Liver (tissue), 9 donors: ENCODE measurements around the gene RRP1. TPM values are rescaled to one million over a fixed set of nuclear protein-coding genes. Genes with fewer than 3 reads are reported as not detected.

Experiments
- DNase-seq: peaks from one replicate; pipeline ENCODE4 v3.0.0-alpha.2; 2017; ENCODE audit warnings: low spot score
- H3K27ac ChIP-seq, 2 donors: one replicate each; pipeline ENCODE4 v1.7.0; 2013; ENCODE audit warnings: inconsistent platforms in 2 of 2, low read length in 2 of 2, control low read depth in 1 of 2, low read depth in 1 of 2, mild to moderate bottlenecking in 1 of 2
- H3K27me3 ChIP-seq, 4 donors: one replicate each; pipeline versions ENCODE4 v1.6.1 to v1.7.0; 2013; ENCODE audit warnings: low read length in 3 of 4, inconsistent platforms in 1 of 4, mild to moderate bottlenecking in 1 of 4, moderate library complexity in 1 of 4; ENCODE audit not compliant: control insufficient read depth in 4 of 4, insufficient read depth in 4 of 4
- H3K36me3 ChIP-seq, 4 donors: one replicate each; pipeline versions ENCODE4 v1.6.1 to v1.7.0; 2013; ENCODE audit warnings: low read length in 3 of 4, mild to moderate bottlenecking in 3 of 4, low read depth in 1 of 4, moderate library complexity in 1 of 4; ENCODE audit not compliant: control insufficient read depth in 4 of 4, insufficient read depth in 3 of 4
- H3K4me1 ChIP-seq, 4 donors: one replicate each; pipeline versions ENCODE4 v1.6.1 to v1.7.0; 2013; ENCODE audit warnings: low read length in 3 of 4, mild to moderate bottlenecking in 3 of 4, moderate library complexity in 1 of 4; ENCODE audit not compliant: control insufficient read depth in 4 of 4, insufficient read depth in 4 of 4
- H3K4me3 ChIP-seq, 3 donors: one replicate each; pipeline versions ENCODE4 v1.6.1 to v1.7.0; 2013; ENCODE audit warnings: low read length in 3 of 3, control low read depth in 1 of 3, low read depth in 1 of 3, mild to moderate bottlenecking in 1 of 3
- H3K9ac ChIP-seq, 2 donors: one replicate each; pipeline ENCODE4 v1.7.0; 2013; ENCODE audit warnings: low read length in 2 of 2, mild to moderate bottlenecking in 2 of 2, moderate library complexity in 2 of 2, control low read depth in 1 of 2, low read depth in 1 of 2
- H3K9me3 ChIP-seq, 4 donors: one replicate each; pipeline versions ENCODE4 v1.6.1 to v1.7.0; 2013; ENCODE audit warnings: low read length in 3 of 4; ENCODE audit not compliant: control insufficient read depth in 4 of 4
- EGR1 ChIP-seq, 2 donors: IDR thresholded peaks; 2 replicates each; pipeline ENCODE4 v1.6.1; 2016 to 2018; ENCODE audit warnings: antibody characterized with exemption in 2 of 2, low read depth in 2 of 2
- FOXA1 ChIP-seq: IDR thresholded peaks from 2 replicates; pipeline ENCODE4 v1.6.1; 2016; ENCODE audit warnings: antibody characterized with exemption
- FOXA2 ChIP-seq: IDR thresholded peaks from 2 replicates; pipeline ENCODE4 v1.6.1; 2016; ENCODE audit warnings: antibody characterized with exemption
- JUND ChIP-seq, 2 donors: IDR thresholded peaks; 2 replicates each; pipeline ENCODE4 v1.6.1; 2016; ENCODE audit warnings: antibody characterized with exemption in 2 of 2
- NR2F2 ChIP-seq: IDR thresholded peaks from 2 replicates; pipeline ENCODE4 v1.6.1; 2016; ENCODE audit warnings: antibody characterized with exemption
- RAD21 ChIP-seq, 2 donors: IDR thresholded peaks; 2 replicates each; pipeline ENCODE4 v1.6.1; 2016; ENCODE audit warnings: antibody characterized with exemption in 2 of 2, mild to moderate bottlenecking in 2 of 2
- TAF1 ChIP-seq: conservative IDR thresholded peaks from 2 replicates; pipeline ENCODE4 v1.6.1; 2016; ENCODE audit warnings: antibody characterized with exemption, mild to moderate bottlenecking
- YY1 ChIP-seq: IDR thresholded peaks from 2 replicates; pipeline ENCODE4 v1.6.1; 2016; ENCODE audit warnings: antibody characterized with exemption, mild to moderate bottlenecking
- WGBS: extraction: QIAGEN DNeasy Blood & Tissue Kit; methylation state at CpG from one replicate; pipeline ENCODE4 v1.1.7; 2013; 5-methylcytosine and 5-hydroxymethylcytosine counted together
- polyA plus RNA-seq, 2 donors: library from polyadenylated mRNA; stranded (reverse) in 1 of 2; unstranded in 1 of 2; fragments of 200-250 nt in 1 of 2; fragments of >200 nt in 1 of 2; fragmentation: Nextera tagmentation in 1 of 2; extraction: Ambion mirVana in 1 of 2; gene quantifications; one replicate each; pipeline versions ENCODE4 v1.2.1 to v1.2.3, GENCODE V29; 2013 to 2015
- total RNA-seq, 2 donors: library from RNA; depleted of rRNA; stranded (reverse); fragments of >200 nt; gene quantifications; one replicate each; pipeline ENCODE4 v1.2.3, GENCODE V29; 2014
- TF ChIP-seq, protein P1 (sequence below): fragments of 150-350 bp; IDR thresholded peaks from 2 replicates; pipeline ENCODE4 v1.5.1; 2017; ENCODE audit warnings: improper control_type of control experiment, low read depth, low read length; ENCODE audit not compliant: missing input control
- TF ChIP-seq, protein P2 (sequence below): IDR thresholded peaks from 2 replicates; pipeline ENCODE4 v1.6.1; 2016; ENCODE audit warnings: antibody characterized with exemption
- TF ChIP-seq, protein P3 (sequence below): IDR thresholded peaks from 2 replicates; pipeline ENCODE4 v1.6.1; 2016; ENCODE audit warnings: antibody characterized with exemption, mild to moderate bottlenecking
- TF ChIP-seq, protein P4 (sequence below): IDR thresholded peaks from 2 replicates; pipeline ENCODE4 v1.6.1; 2016; ENCODE audit warnings: antibody characterized with exemption
- donor health status: healthy.
- donor health status: healthy.
- donor health status: healthy.
- donor health status: healthy.
- donor health status: healthy.

RRP1 gene
- total and polyA plus RNA-seq, 4 donors: 5.4 to 15.0 (median 7.7) TPM

DNA sequence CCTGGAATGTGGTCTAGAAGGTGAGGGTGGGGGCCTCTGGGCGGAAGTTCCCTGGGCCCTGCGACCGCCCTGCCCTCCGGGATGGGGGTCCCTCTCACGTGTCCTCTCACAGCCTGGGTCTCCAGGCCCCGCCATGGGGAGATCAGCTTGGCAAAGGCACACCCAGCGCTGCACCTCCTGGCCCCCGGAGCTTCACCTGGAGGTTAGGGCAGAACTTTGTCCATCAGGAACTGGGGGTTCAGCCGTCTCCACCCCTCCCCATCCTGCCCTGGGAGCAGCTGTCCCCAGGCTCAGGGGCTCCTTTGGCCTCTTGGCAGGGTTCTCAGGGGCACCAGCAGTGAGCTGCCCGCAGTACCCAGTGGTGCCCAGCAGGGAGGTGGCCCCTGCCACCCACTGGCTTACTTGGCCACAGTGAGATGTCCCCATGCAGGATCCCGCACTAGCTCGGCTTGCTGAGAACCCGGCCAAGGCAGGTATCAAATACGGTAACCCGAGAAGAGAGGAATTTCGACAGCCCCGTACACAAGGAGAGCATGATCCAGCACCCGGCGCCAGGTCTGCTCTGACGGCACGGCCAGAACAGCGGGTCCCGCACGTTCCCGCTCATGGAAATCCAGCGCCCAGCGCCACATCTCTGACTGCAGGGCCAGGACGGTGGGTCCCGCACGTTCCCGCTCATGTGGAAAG lies 36.7 kb downstream of the RRP1 start:
- DNase-seq: no peak
- 48% methylated on average over 31 of the region's 31 CpGs for WGBS
- Histone ChIP-seq H3K36me3 (no peaks in the 10 kb centered on the region), H3K27me3 (no peaks in the 10 kb centered on the region), H3K9ac (no peak overlapping the region), H3K9me3 (no peaks in the 10 kb centered on the region), H3K27ac (no peak overlapping the region), H3K4me1 (peaks cover 0 to 4% (median 0%) of the 10 kb centered on the region in 4 donors), H3K4me3 (no peak overlapping the region)
- peak in 1 of 2 donors; percentile 46 for TF ChIP-seq RAD21 (IDR thresholded peaks at IDR 0.05)
- TF ChIP-seq, protein P1, sequence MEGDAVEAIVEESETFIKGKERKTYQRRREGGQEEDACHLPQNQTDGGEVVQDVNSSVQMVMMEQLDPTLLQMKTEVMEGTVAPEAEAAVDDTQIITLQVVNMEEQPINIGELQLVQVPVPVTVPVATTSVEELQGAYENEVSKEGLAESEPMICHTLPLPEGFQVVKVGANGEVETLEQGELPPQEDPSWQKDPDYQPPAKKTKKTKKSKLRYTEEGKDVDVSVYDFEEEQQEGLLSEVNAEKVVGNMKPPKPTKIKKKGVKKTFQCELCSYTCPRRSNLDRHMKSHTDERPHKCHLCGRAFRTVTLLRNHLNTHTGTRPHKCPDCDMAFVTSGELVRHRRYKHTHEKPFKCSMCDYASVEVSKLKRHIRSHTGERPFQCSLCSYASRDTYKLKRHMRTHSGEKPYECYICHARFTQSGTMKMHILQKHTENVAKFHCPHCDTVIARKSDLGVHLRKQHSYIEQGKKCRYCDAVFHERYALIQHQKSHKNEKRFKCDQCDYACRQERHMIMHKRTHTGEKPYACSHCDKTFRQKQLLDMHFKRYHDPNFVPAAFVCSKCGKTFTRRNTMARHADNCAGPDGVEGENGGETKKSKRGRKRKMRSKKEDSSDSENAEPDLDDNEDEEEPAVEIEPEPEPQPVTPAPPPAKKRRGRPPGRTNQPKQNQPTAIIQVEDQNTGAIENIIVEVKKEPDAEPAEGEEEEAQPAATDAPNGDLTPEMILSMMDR: peak; percentile 23
- TF ChIP-seq, protein P2, sequence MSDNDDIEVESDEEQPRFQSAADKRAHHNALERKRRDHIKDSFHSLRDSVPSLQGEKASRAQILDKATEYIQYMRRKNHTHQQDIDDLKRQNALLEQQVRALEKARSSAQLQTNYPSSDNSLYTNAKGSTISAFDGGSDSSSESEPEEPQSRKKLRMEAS: no peak
- TF ChIP-seq EGR1 (IDR thresholded peaks at IDR 0.05; ENCODE audit: low read depth in 2 of 2): no peak
- no peak for TF ChIP-seq FOXA2
- TF ChIP-seq, protein P3, sequence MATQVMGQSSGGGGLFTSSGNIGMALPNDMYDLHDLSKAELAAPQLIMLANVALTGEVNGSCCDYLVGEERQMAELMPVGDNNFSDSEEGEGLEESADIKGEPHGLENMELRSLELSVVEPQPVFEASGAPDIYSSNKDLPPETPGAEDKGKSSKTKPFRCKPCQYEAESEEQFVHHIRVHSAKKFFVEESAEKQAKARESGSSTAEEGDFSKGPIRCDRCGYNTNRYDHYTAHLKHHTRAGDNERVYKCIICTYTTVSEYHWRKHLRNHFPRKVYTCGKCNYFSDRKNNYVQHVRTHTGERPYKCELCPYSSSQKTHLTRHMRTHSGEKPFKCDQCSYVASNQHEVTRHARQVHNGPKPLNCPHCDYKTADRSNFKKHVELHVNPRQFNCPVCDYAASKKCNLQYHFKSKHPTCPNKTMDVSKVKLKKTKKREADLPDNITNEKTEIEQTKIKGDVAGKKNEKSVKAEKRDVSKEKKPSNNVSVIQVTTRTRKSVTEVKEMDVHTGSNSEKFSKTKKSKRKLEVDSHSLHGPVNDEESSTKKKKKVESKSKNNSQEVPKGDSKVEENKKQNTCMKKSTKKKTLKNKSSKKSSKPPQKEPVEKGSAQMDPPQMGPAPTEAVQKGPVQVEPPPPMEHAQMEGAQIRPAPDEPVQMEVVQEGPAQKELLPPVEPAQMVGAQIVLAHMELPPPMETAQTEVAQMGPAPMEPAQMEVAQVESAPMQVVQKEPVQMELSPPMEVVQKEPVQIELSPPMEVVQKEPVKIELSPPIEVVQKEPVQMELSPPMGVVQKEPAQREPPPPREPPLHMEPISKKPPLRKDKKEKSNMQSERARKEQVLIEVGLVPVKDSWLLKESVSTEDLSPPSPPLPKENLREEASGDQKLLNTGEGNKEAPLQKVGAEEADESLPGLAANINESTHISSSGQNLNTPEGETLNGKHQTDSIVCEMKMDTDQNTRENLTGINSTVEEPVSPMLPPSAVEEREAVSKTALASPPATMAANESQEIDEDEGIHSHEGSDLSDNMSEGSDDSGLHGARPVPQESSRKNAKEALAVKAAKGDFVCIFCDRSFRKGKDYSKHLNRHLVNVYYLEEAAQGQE: no peak
- no peak for TF ChIP-seq YY1
- no peak for TF ChIP-seq NR2F2

DNA sequence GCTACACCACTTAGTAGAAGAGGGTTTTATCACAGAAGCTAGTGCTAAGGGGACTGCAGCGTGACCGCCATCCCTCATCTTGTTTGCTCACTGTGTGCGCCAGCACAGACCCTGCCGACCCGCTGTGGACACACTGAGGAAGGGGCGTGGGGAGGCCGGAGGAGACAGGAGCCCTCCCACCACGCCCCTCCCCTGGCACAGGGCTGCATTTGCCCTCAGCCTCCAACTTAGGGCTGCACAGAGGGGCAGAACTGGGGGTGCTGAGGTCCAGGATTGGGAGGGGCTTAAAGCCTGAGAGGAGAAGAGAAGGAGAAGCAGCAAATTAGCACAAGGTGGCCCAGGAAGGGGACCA lies 37.2 kb downstream of the RRP1 start:
- Histone ChIP-seq H3K4me3 (no peak overlapping the region), H3K27ac (no peak overlapping the region), H3K27me3 (no peaks in the 10 kb centered on the region), H3K9ac (no peak overlapping the region), H3K36me3 (no peaks in the 10 kb centered on the region), H3K4me1 (peaks cover 0 to 4% (median 0%) of the 10 kb centered on the region in 4 donors), H3K9me3 (no peaks in the 10 kb centered on the region)
- no peak for TF ChIP-seq JUND (IDR thresholded peaks at IDR 0.05)
- no peak for TF ChIP-seq NR2F2
- TF ChIP-seq, protein P4, sequence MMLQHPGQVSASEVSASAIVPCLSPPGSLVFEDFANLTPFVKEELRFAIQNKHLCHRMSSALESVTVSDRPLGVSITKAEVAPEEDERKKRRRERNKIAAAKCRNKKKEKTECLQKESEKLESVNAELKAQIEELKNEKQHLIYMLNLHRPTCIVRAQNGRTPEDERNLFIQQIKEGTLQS: no peak
- no peak for TF ChIP-seq TAF1
- TF ChIP-seq EGR1 (IDR thresholded peaks at IDR 0.05; ENCODE audit: low read depth in 2 of 2): no peak
- no peak for TF ChIP-seq FOXA1
- WGBS: 34% methylated on average over 8 of the region's 8 CpGs
- DNase-seq: no peak
